ENCODE measurements around the gene FOXP1. TPM values are rescaled to one million over a fixed set of nuclear protein-coding genes. Genes with fewer than 3 reads are reported as not detected.

Gene FOXP1
- total RNA-seq, 1 donor from 2014 or later = 33.2 TPM

- FAIRE-seq = no peak
- no peaks in the 10 kb centered on the region for H3K27me3 ChIP-seq (ENCODE audit: control insufficient read depth, insufficient read depth, low read length)
- no peak for DNase-seq (ENCODE audit: low read depth)
- no peak for TF ChIP-seq CTCF (IDR thresholded peaks at IDR 0.05; ENCODE audit: insufficient read depth, low read length, severe bottlenecking)
- no peaks in the 10 kb centered on the region for H3K36me3 ChIP-seq (ENCODE audit: control insufficient read depth, insufficient read depth, low read length)
- H3K4me3 ChIP-seq (ENCODE audit: low read depth, low read length) = no peak overlapping the region
Measured at GRCh38 chr3:71070497-71071463, 512.7 kb downstream of the FOXP1 start.

GRCh38 chr3:71069797-71070196 lies 513.7 kb downstream of the FOXP1 start:
- FAIRE-seq = peak; percentile 97
- peak; percentile 64 for TF ChIP-seq CTCF (IDR thresholded peaks at IDR 0.05; ENCODE audit: insufficient read depth, low read length, severe bottlenecking)
- Histone ChIP-seq H3K4me3 (ENCODE audit: low read depth, low read length) (no peak overlapping the region), H3K36me3 (ENCODE audit: control insufficient read depth, insufficient read depth, low read length) (no peaks in the 10 kb centered on the region), H3K27me3 (ENCODE audit: control insufficient read depth, insufficient read depth, low read length) (no peaks in the 10 kb centered on the region)
- peak; percentile 98 for DNase-seq (ENCODE audit: low read depth)

GRCh38 chr3:71067977-71068654 lies 515.4 kb downstream of the FOXP1 start:
- no peak for FAIRE-seq
- no peak for TF ChIP-seq CTCF (IDR thresholded peaks at IDR 0.05; ENCODE audit: insufficient read depth, low read length, severe bottlenecking)

GRCh38 chr3:71066849-71067261 lies 516.7 kb downstream of the FOXP1 start:
- no peak for TF ChIP-seq CTCF (IDR thresholded peaks at IDR 0.05; ENCODE audit: insufficient read depth, low read length, severe bottlenecking)
- Histone ChIP-seq H3K36me3 (ENCODE audit: control insufficient read depth, insufficient read depth, low read length) (no peaks in the 10 kb centered on the region), H3K27me3 (ENCODE audit: control insufficient read depth, insufficient read depth, low read length) (no peaks in the 10 kb centered on the region), H3K4me3 (ENCODE audit: low read depth, low read length) (no peak overlapping the region)
- DNase-seq (ENCODE audit: low read depth) (peak; percentile 78), FAIRE-seq (no peak)

More at GRCh38 chr3:71067977-71068654, 515.4 kb downstream of the FOXP1 start:
- H3K4me3 ChIP-seq (ENCODE audit: low read depth, low read length) = no peak overlapping the region
- DNase-seq (ENCODE audit: low read depth) = no peak
- no peaks in the 10 kb centered on the region for H3K27me3 ChIP-seq (ENCODE audit: control insufficient read depth, insufficient read depth, low read length)
- H3K36me3 ChIP-seq (ENCODE audit: control insufficient read depth, insufficient read depth, low read length) = no peaks in the 10 kb centered on the region

- FAIRE-seq = no peak
- no peak for DNase-seq (ENCODE audit: low read depth)
- H3K4me3 ChIP-seq (ENCODE audit: low read depth, low read length) = no peak overlapping the region
Measured at GRCh38 chr3:71066356-71066755, 517.2 kb downstream of the FOXP1 start.

More at GRCh38 chr3:71066356-71066755, 517.2 kb downstream of the FOXP1 start:
- TF ChIP-seq CTCF (IDR thresholded peaks at IDR 0.05; ENCODE audit: insufficient read depth, low read length, severe bottlenecking) = no peak
- Histone ChIP-seq H3K36me3 (ENCODE audit: control insufficient read depth, insufficient read depth, low read length) (no peaks in the 10 kb centered on the region), H3K27me3 (ENCODE audit: control insufficient read depth, insufficient read depth, low read length) (no peaks in the 10 kb centered on the region)

Data from bronchial epithelial cell (primary cell).